Cardiac muscle cell (in vitro differentiated cells and primary cell): ENCODE results near the gene PMPCA. TPM values are rescaled to one million over a fixed set of nuclear protein-coding genes. Genes with fewer than 3 reads are reported as not detected.
A peak's percentile ranks its signal among the peaks of the same experiment; 100 is the strongest.

Experiments
- DNase-seq, 2 donors: peaks; one replicate each; pipeline versions ENCODE4 v3.0.0 to v3.0.0-alpha.2; 2010 to 2017; ENCODE audit warnings: low read depth in 1 of 2, low spot score in 1 of 2
- H3K27ac ChIP-seq: fragments of 200-600 bp; sonication (generic); 2 replicates; pipeline ENCODE4 v1.5.1; 2016
- H3K27me3 ChIP-seq: fragments of 200-600 bp; sonication (generic); 2 replicates; pipeline ENCODE4 v1.6.0; 2016; ENCODE audit warnings: control low read depth
- H3K36me3 ChIP-seq: fragments of 200-600 bp; sonication (generic); 2 replicates; pipeline ENCODE4 v1.5.1; 2016; ENCODE audit warnings: control low read depth
- H3K4me1 ChIP-seq: fragments of 200-600 bp; sonication (generic); 2 replicates; pipeline ENCODE4 v1.8.1; 2017; ENCODE audit warnings: low read depth, mild to moderate bottlenecking, mixed run types
- H3K4me3 ChIP-seq: fragments of 200-600 bp; sonication (generic); 2 replicates; pipeline ENCODE4 v1.5.1; 2016; ENCODE audit warnings: mild to moderate bottlenecking
- H3K9me3 ChIP-seq: fragments of 200-600 bp; sonication (generic); 2 replicates; pipeline ENCODE4 v1.5.1; 2017; ENCODE audit warnings: low read depth, mild to moderate bottlenecking, control low read depth
- polyA plus RNA-seq: library from polyadenylated mRNA; unstranded; fragments of >200 nt; fragmentation: Nextera tagmentation; extraction: Ambion mirVana; gene quantifications from 2 replicates; pipeline ENCODE4 v1.2.1, GENCODE V29; 2016
- total RNA-seq: library from RNA; depleted of rRNA; stranded (reverse); fragments of >200 nt; gene quantifications from 2 replicates; pipeline ENCODE4 v1.2.3, GENCODE V29; 2016
- TF ChIP-seq, protein P1 (sequence below): IDR thresholded peaks from 2 replicates; pipeline ENCODE4 v1.5.1; 2012; ENCODE audit warnings: low read depth, mild to moderate bottlenecking, low read length

Gene PMPCA
- total and polyA plus RNA-seq, 2 experiments from 2014 or later, result 74.5 to 128 TPM

DNA sequence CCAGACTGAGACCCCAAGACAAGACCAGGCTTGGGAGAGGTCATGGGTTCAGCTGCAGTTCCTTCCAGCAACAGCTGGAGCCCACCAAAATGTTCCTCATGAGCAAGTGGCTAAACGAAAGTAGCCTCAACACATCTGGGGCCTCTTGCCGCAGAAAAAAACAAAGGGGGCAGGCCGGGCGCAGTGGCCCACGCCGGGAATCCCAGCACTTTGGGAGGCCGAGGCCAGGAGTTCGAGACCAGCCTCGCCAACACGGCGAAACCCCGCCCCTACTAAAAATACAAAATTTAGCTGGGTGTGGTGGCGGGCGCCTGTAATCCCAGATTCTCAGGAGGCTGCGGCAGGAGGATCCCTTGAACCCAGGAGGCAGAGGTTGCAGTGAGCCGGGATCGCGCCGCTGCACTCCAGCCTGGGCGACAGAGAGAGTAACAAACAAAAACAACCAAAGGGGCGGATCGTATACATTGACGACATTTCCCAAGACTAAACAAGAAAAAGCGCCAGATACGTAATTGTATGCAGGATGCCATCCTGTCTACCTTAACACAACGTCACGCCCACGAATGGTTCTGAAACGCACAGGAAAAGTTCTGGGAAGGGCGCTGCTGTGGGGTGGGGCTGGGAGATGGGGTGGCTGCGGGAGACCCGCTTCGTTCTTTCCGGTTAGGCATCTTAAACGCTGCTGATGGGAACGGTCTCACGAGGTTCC is 27.5 kb downstream of the PMPCA start:
- Histone ChIP-seq H3K36me3 (peaks cover 11% of the 10 kb centered on the region), H3K9me3 (no peaks in the 10 kb centered on the region), H3K4me3 (peak overlapping the region; percentile 99), H3K27me3 (no peaks in the 10 kb centered on the region), H3K4me1 (peaks cover 6% of the 10 kb centered on the region), H3K27ac (no peak overlapping the region)
- TF ChIP-seq, protein P1, sequence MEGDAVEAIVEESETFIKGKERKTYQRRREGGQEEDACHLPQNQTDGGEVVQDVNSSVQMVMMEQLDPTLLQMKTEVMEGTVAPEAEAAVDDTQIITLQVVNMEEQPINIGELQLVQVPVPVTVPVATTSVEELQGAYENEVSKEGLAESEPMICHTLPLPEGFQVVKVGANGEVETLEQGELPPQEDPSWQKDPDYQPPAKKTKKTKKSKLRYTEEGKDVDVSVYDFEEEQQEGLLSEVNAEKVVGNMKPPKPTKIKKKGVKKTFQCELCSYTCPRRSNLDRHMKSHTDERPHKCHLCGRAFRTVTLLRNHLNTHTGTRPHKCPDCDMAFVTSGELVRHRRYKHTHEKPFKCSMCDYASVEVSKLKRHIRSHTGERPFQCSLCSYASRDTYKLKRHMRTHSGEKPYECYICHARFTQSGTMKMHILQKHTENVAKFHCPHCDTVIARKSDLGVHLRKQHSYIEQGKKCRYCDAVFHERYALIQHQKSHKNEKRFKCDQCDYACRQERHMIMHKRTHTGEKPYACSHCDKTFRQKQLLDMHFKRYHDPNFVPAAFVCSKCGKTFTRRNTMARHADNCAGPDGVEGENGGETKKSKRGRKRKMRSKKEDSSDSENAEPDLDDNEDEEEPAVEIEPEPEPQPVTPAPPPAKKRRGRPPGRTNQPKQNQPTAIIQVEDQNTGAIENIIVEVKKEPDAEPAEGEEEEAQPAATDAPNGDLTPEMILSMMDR, result no peak
- no peak for DNase-seq

DNA sequence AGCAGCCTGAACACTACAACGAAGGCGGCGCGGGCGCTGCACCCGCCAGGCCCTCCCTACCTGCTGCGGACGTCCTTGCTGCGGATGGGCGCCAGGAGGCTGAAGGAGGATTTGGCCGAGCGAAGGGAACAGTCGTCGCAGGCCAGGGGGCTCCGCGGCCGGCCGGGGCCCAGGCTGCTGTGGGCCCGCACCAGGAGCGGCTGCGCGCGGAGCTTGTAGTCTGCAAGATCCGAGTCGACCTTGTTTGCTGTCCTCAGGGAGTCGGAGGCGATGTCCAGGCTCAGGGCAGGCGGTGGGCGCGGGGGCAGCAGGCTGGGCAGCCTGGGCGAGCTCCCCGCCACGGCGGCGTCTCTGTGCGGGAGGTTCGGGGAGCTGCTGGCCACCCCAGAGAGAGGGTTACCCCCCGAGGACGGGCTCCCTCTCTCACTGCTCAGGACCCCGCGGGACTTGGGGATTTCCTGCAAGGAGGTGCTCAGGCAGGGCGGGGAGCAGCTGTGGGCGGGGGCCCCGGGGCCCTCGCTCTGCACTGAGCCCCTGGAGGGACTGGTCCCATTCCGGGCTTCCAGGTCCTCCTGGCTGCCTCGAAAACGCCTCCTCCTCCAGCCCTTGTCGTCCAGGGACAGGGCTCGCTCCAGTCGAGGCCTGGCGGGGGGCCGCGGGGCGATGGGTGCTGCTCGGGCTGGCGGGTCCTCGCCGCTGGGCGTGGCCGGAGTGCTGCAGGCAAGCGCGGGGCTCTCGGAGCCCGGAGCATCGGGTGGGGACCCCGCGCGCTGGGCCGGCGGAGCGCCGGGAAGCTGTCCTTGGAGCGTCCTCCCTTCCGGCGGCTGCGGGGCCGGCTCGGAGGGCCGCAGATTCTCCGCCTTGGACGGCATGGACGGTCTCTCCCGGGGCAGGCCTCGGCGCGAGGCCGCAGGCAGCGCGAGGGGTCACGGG is 28.4 kb downstream of the PMPCA start:
- TF ChIP-seq, protein P1, result no peak
- H3K4me1 ChIP-seq, result peaks cover 6% of the 10 kb centered on the region
- peak overlapping the region; percentile 64 for H3K27ac ChIP-seq
- DNase-seq, result peak; percentile 26 to 48
- H3K36me3 ChIP-seq, result peaks cover 18% of the 10 kb centered on the region
- H3K4me3 ChIP-seq, result peak overlapping the region; percentile 99
- no peaks in the 10 kb centered on the region for H3K9me3 ChIP-seq
- H3K27me3 ChIP-seq, result no peaks in the 10 kb centered on the region

DNA sequence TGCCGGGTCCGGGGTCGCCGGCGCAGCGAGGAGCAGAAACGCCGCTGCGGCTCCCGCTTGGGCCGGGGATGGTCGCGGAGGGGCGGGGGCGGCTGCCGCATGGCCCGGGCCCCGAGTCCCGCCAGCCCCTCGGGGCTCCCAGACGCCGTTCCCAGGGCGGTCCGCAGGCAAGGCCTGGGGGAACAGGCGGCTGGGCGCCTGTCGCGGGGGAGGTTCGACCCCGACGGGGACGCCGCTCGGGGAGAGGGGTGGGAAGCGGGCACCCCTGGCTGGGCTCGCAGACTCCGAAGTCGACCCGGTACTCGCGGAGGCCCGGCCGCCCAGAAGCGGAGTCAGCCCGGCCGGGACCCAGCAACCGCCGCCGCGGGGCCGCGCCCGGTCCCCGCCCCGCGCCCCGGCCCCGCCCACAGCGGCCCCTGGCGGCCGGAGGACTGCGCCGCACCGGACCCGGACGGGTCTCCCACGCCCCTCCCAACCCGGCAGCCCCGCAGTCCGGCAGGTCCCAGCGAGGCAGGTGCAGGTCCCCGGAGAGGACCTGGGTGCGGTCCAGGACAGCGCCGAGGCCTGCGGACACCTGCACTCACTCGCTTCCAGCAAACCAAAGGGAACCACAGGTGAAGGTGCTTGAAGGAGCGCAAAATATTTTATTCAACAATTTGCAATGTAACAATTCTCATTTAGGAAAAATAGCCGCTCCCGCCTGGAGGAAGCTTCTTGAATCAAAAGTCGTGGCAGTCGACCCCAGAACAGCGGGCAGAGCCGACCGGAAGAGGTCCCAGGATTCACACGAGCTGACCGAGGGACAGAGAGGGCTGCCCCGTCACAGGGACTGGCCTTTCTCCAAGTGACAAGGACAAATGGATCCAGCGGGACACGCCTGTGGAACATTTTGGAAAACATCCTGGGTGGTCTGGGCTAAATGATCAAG is 29.3 kb downstream of the PMPCA start, which contains the start of gene INPP5E:
Gene INPP5E, minus strand, starts transcription at position 365 of the 928 bp plus-strand sequence. CDS start 426 bp downstream, outside the sequence.
- Histone ChIP-seq H3K9me3 (no peaks in the 10 kb centered on the region), H3K4me3 (peak within 1 kb of the TSS; percentile 99), H3K27ac (peak within 1 kb of the TSS; percentile 64), H3K36me3 (peaks cover 20% of the 10 kb centered on the region), H3K4me1 (peaks cover 6% of the 10 kb centered on the region), H3K27me3 (no peaks in the 10 kb centered on the region)
- TF ChIP-seq, protein P1, result peak; percentile 50
- DNase-seq, result peak; percentile 78 to 82

DNA sequence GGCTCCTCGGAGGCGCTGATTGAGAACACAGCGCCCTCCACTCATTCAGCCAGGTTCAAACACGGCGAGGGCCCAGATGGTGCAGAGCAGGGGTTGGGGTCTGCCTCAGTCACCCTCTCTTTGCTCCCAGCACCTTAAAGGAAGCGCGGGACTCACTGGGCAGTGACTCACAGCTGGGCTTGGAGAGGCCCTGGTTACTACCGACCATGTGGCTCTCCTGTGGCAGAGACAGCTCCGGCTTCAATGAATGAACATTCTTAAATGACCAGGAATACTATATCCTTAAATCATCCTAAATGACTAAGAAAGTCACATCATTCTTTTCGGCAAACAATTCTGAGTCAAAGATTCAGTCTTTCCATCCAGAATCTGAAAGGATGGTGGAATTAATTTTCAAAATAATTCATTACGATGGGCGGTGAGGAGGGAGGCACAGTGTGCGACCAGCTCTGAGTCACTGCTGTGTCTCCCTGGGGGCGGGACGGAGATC is 30.8 kb downstream of the PMPCA start:
- H3K36me3 ChIP-seq, result peaks cover 30% of the 10 kb centered on the region
- H3K4me3 ChIP-seq, result no peak overlapping the region
- TF ChIP-seq, protein P1, result no peak
- no peaks in the 10 kb centered on the region for H3K27me3 ChIP-seq
- H3K9me3 ChIP-seq, result no peaks in the 10 kb centered on the region
- DNase-seq, result no peak
- H3K4me1 ChIP-seq, result peaks cover 6% of the 10 kb centered on the region
- no peak overlapping the region for H3K27ac ChIP-seq
